Calu3 (cell line): Measurements from ENCODE around the gene DYNC1H1. TPM values are rescaled to one million over a fixed set of nuclear protein-coding genes. Genes with fewer than 3 reads are reported as not detected.
A peak's percentile ranks its signal among the peaks of the same experiment; 100 is the strongest.

Experiments
- BruUV-seq: library from RNA; stranded (reverse); fragments of 400-500 nt; replicated peaks from 2 replicates; lab custom pipeline; 2021; lab: Mats Ljungman, UMichigan
- CTCF ChIA-PET: fragments of 300-600 bp; sonication (Branson Sonifier 250); formaldehyde crosslinking; loops from one replicate; lab custom pipeline; 2022; ENCODE audit warnings: antibody characterized with exemption; lab: Charles Lee
- DNase-seq: peaks from one replicate; pipeline ENCODE4 v3.0.0; 2022
- H3K27ac Mint-ChIP-seq: one replicate; pipeline ENCODE4 v1.8.0; 2022; ENCODE audit warnings: mixed read lengths; ENCODE audit not compliant: unreplicated experiment
- H3K27me3 Mint-ChIP-seq: one replicate; pipeline ENCODE4 v1.8.0; 2022; ENCODE audit warnings: mixed read lengths; ENCODE audit not compliant: unreplicated experiment
- H3K36me3 Mint-ChIP-seq: one replicate; pipeline ENCODE4 v1.8.0; 2022; ENCODE audit warnings: mild to moderate bottlenecking, moderate library complexity, mixed read lengths; ENCODE audit not compliant: insufficient read depth, unreplicated experiment
- H3K4me1 Mint-ChIP-seq: one replicate; pipeline ENCODE4 v1.8.0; 2022; ENCODE audit warnings: mild to moderate bottlenecking, low read depth, mixed read lengths; ENCODE audit not compliant: unreplicated experiment
- H3K4me3 Mint-ChIP-seq: one replicate; pipeline ENCODE4 v1.8.0; 2022; ENCODE audit warnings: mild to moderate bottlenecking, low read depth, moderate library complexity, mixed read lengths; ENCODE audit not compliant: unreplicated experiment
- H3K9me3 Mint-ChIP-seq: one replicate; pipeline ENCODE4 v1.8.0; 2022; ENCODE audit warnings: low read depth, mixed read lengths; ENCODE audit not compliant: unreplicated experiment
- CTCF ChIP-seq: fragments of 200-600 bp; IDR thresholded peaks from one replicate; pipeline ENCODE4 v1.8.0; 2022; ENCODE audit warnings: antibody characterized with exemption; ENCODE audit not compliant: unreplicated experiment
- intact Hi-C: fragments of 100-400 bp; cut with micrococcal nuclease; formaldehyde crosslinking; loops from one replicate; pipeline ENCODE4 v1.10.0; 2022; ENCODE audit not compliant: unreplicated experiment
- total RNA-seq: library from RNA; stranded (reverse); gene quantifications from 2 replicates; pipeline ENCODE4 v1.2.3, GENCODE V29; 2022

The DYNC1H1 gene
- total RNA-seq, 1 experiment from 2014 or later: 529 TPM

- intact Hi-C loops: no loop called here
- no peak for TF ChIP-seq CTCF
- H3K27ac Mint-ChIP-seq: no peak overlapping the region
- H3K27me3 Mint-ChIP-seq: no peaks in the 10 kb centered on the region
- peaks cover 66% of the 10 kb centered on the region for H3K36me3 Mint-ChIP-seq
- no peaks in the 10 kb centered on the region for H3K9me3 Mint-ChIP-seq
- TSS peak; percentile 48 for BruUV-seq
- CTCF ChIA-PET: no interaction called here
- H3K4me3 Mint-ChIP-seq: no peak overlapping the region
- DNase-seq: no peak
- H3K4me1 Mint-ChIP-seq: peaks cover under 1% of the 10 kb centered on the region
Measured at GRCh38 chr14:101985957-101986356, 21.6 kb downstream of the DYNC1H1 start.

- no peak for TF ChIP-seq CTCF
- Mint-ChIP-seq H3K27me3 (no peaks in the 10 kb centered on the region), H3K4me1 (no peaks in the 10 kb centered on the region), H3K27ac (no peak overlapping the region), H3K4me3 (no peak overlapping the region), H3K36me3 (peaks cover 68% of the 10 kb centered on the region), H3K9me3 (no peaks in the 10 kb centered on the region)
- intact Hi-C loops: no loop called here
- CTCF ChIA-PET: no interaction called here
- no TSS peak for BruUV-seq
- DNase-seq: no peak
Measured at GRCh38 chr14:101986953-101987352, 22.6 kb downstream of the DYNC1H1 start.

GRCh38 chr14:101988377-101988776 lies 24.0 kb downstream of the DYNC1H1 start:
- intact Hi-C loops: no loop called here
- Mint-ChIP-seq H3K36me3 (peaks cover 77% of the 10 kb centered on the region), H3K27me3 (no peaks in the 10 kb centered on the region), H3K4me3 (no peak overlapping the region), H3K27ac (no peak overlapping the region), H3K9me3 (no peaks in the 10 kb centered on the region), H3K4me1 (peaks cover 8% of the 10 kb centered on the region)
- no peak for DNase-seq
- BruUV-seq: no TSS peak
- no peak for TF ChIP-seq CTCF
- CTCF ChIA-PET: no interaction called here

GRCh38 chr14:101991352-101991751 lies 27.0 kb downstream of the DYNC1H1 start:
- peaks cover 8% of the 10 kb centered on the region for H3K4me1 Mint-ChIP-seq

More at GRCh38 chr14:101991352-101991751, 27.0 kb downstream of the DYNC1H1 start:
- no peak overlapping the region for H3K4me3 Mint-ChIP-seq
- no peak for TF ChIP-seq CTCF
- peaks cover 70% of the 10 kb centered on the region for H3K36me3 Mint-ChIP-seq
- H3K27me3 Mint-ChIP-seq: no peaks in the 10 kb centered on the region
- intact Hi-C loops: no loop called here
- H3K9me3 Mint-ChIP-seq: no peaks in the 10 kb centered on the region
- DNase-seq: no peak
- no TSS peak for BruUV-seq
- CTCF ChIA-PET: no interaction called here
- H3K27ac Mint-ChIP-seq: no peak overlapping the region
